SHP77 treated with DMSO at 0.1 percent for 48 hours (cell line): Measurements from ENCODE around the gene MN1.

ENCODE experiments used
- DNase-seq: peaks from one replicate; lab custom pipeline; 2025; lab: John Stamatoyannopoulos, UW

The MN1 gene

DNA sequence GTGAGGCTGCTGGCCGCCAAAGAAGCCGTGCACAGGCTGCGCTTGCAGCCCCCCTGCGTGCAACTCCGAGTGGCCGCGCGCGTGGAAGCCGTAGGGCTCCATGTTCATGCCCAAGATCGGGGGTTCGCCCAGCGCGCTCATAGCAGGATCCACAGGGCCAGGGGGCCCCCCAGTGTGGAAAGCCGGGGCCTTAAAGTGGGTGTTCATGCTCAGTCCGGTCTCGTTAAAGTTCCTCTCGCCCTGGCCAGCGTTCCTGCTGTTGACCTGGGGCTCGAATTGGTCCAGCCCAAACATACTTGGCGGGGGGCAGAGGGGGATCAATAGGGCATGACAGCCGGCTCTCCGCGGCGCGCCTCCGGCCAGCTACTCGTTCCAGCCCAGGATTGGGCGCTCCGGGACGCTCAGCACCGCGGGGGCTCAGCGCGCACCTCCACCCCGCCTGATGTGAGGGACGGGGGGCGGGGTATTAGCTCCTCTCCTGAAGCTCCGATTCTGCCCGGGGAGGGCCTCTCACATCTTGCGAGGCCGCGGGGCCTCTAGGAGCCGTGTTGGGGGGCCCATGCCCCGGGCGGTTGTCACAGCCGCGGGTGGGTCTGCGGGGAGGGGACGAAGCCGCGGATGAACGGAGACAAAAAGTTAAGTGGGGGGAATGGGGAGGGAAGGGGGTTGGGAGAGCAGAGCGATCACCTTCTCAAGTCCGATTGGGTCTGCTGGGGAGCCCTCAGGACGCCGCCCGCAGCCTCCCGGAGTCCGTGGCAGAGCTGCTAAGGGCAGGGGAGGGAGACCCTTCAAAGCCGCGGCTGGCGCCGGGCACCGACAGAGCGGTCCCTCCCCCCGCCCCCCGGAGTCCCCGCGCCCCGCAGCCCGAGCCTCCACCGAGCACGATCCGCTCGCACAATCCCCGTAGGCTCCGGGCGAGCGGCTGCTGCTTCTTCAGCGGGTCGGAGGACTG is 1.0 kb downstream of the MN1 start:
- DNase-seq, result no peak

DNA sequence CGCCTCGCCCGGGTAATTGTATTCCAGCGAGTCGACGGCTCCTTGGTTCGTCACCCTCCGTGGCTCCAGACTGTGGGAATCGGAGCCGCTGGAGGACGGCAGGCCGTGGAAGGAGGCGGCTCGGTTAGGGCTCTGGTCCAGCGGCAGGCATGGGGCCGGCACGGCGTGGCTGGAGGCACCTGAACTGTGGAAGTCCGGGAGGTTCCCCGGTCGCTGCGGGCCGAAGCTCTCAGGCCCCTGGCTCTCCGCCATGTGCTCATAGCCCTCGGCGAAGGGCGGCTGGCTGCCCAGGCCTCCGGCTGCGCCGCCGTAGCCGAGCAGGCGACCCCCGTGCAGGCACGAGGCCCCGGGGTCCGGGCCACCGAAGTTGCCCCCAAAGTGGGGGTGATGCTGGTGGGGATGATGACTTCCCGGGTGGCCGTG is 1.7 kb downstream of the MN1 start:
- no peak for DNase-seq

DNA sequence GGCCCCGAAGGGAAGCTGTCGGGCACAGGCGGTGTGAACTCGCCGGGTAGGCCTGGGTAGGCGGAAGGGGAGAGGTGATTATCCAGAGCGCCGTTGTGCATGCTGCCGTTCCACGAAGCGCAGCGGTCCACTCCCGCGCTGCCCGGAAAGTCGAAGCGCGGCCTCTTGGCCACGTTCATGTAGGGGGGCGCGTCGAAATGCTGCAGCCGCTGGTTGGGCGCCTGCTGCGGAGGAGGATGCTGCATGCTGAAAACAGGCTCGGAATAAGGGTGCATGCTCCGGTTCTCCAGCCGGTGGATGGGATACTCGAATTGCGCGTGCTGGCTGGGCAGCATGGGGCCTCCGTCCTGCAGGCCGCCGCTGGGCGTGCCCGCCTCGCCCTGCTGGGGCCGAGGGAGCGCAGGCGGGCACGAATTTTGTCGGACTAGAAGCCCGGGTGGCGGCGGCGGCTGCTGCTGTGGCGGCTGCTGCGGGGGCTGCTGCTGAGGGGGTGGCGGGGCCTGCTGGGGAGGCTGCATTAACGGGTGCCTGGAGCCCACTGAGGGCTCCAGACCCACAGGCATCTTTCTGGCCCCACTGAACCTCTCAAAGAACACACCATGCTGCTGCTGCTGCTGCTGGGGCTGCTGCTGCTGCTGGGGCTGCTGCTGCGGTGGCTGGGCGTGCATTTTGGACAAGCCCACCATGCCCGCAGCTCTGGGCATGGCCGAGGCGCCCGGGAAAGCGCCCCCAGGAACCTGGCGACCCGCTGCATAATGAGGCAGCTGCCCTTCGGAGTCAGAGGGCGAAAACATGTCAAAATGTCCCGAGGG is 2.3 kb downstream of the MN1 start:
- DNase-seq, result no peak

DNA sequence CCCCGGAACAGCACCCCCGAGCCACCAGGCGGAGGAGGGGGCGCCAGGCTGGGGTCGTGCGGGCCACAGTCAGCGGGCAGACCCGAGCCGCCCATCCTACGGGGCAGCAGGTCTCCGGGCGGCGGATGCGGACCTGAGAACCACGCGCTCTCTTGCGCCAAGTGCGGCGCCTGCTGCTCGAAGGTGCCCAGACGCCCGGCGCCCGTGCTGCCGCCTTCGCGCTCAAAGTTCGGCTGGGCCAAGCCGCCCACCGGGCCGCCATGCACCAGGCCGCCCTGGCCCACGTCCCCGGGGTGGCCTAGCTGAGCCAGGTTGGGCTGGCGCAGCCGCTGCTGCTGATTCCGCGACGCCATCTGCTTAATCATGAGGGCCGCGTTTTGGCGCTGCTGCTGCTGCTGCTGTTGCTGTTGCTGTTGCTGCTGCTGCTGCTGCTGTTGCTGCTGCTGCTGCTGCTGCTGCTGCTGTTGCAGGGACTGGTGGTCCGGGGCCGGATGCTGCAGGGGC is 3.0 kb downstream of the MN1 start:
- DNase-seq, result no peak

DNA sequence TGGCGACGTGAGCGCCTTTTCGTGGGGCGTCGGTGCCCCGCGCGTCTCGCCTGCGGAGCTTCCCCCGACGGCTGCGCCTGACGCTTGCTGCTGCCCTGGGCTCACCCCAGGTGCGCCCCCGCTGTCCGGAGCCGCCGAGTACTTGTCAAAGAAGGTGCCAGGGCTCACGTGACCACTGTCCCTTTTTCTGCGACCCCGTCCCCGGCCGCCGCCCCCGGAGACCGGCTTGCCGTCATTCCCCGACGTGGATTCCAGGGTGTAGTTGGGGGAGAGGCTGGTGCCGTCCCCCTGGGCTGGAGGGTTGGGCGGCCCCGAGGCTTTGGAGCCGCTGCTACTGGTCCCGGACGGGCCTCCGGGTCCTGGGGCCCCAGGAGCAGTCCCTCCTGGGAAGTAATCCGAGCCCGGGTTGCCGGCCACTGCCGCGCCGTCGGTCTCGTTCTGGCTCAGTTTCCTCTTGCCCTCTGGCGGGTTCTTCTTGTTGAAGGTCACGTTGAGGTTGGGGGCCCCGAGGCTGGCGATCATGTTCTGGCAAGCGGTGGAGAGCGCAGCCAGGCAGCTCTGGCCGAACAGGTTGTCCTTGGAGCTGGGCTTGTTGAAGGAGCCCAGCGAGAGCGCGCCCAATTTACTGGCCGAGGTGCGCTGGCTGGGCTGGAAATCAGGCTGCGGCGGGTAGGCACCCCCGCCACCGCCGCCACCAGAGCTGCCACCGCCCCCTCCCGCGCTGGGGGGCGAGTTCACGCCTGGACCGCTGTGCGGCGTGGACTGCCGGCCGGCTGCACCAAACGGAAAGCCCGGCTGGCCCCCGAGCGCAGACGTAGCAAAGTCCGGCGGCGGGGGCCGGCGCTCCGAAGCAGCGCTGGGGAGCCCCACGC is 3.8 kb downstream of the MN1 start:
- DNase-seq, result no peak

DNA sequence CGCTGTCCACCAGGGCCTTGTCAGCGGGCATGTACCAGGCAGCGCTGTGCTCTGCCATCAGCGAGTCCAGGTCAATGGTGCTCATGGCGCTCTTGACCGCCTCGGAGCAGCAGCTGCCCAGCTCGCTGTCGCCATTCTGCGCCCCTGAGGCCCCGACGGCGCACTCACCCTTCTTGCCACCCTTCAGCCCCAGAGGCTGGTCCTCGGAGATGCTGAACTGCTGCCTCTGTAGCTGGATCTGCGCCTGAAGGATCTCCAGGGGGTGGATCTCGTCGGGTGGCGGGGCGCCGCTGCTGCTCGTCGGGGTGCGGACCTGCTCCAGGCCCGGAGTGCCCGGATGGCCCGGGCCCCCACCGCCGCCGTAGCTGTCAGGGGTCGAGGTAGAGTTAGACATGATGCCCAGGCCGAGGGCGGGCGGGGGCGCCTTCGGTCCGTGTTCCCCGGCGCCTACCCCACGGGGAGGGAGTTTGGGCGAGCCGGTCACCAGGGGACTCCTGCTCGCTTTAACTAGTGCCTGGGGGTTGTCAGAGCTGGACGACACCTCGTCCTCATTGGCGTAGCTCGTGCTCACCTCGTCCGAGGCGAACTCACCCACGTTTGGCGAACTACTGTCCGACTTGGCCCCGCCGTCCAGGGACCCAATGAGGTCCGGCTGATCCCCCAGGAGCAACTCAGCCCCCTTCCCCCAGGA is 4.6 kb downstream of the MN1 start:
- DNase-seq, result no peak

DNA sequence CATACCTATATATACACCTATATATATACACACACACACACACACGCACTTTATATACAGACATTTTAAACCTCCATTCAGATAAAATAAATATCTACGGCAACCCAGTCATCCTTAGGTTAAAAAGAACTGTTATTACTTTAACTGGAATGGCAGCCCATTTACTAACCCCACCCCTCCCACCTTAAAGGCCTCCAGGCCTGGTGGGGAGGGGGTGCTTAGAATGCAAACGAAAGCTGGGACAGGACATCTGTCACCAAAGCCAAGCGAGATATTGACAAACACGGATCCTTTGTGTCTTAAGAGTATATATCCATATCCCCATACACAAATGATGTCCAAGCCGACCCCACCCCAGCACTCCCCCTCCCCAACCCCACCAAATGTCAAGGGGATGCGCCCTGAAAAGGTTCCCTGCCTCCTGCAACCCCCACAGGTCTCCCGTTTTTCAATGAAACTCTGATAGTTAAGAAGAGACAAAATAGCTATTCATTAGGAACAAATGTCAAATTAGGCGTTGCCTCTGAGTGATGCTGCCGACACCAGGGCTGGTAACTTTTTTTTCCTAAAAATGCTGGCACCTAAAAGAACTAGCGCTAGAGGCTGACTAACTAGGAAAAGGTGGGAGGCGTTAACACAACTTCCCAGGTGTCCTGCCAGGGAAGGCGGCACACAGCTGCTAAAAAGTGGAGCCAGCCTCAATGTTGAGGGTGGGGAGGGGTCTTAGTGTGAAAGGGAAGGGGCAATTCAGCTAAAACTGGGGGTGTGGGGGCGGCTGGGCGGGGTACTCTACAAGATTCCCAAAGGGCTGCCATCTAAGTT is 5.6 kb downstream of the MN1 start:
- no peak for DNase-seq

DNA sequence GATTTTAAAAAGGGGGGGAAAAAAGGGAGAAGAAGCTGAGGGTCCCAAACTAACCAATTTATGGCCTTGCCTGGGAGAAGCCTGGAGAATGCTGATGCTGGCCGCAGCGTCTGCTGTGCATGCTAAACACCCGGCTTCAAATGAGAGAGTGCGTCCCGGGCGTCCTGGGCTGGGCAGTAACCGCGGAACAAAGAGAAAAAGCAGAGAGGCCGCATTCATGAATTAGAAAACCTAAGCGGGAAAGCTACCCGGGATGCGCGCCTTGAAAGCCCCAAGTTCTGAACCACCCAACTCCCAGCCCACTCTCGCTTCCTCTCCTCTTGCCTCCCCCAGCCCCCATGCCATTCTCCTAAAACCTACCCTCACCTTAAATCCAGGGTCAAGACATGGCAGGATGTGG is 6.5 kb downstream of the MN1 start:
- DNase-seq, result no peak

DNA sequence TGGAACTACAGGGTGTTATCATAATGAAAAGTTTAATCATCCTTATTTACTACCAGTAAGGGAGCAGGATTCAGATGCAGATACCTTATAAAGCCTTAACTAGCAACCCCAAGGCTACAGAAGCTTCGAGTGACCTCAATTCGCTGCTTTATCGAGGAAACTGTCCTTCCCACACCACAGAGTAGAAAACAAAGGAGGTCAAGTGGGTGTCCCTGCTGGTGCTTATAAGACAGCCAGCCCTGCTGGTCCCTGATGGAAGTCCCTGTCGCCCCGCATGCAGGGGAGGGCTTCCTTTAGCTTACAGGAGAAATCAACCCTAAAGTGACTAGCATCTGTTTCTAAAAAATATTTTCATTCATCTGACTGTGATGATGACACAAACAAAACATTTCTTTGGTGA is 7.3 kb downstream of the MN1 start:
- no peak for DNase-seq

DNA sequence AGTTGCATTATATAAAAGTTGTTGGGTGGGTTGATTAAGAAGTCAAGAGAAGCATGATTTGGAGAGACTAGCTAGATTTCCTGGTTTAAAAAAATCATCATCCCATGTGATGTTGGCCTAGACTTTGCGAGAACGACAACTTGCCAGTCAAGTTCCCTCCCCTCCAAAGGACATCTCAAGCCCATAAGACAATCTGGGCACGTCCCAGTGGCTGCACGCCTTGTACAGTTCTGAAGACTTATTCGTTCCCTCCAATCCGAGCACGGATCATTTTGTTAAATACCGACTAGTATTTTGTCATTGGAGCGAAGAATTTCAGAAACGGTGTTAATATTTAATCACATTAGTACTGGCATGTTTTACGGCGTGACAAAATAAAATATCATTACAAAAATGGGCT is 8.0 kb downstream of the MN1 start:
- no peak for DNase-seq

DNA sequence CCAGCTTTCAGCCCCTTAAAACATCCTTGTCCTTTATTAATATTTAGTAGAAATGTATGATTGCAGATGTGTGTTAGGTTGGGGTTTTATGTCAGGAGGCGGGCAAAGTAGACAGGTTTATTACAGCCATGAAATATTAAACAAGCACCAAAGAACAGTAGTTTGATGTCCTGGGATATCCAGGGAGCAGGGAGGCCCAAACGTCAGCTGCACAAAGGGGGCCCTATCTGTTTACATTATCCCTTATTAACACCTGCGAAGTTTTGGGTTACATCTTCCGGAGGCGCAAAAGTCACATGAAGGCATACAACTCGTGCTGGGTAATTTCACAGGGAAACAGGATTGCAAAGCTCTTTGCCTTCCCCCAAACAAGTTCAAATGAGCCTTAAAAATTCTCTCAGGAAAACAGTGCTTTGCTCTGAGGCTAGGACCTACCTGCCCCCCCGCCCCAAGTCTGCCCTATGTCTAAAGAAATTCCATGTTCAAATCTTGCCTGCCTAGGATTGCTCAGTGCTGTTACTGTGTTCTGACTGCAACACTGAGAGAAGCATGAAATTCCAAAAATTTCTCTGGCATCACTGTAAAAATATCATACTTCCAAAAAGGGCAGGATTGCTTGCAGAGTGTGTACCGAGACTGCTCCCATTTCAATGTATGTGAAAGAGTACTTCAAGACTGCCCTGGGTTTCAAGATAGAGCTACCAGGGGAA is 8.9 kb downstream of the MN1 start:
- no peak for DNase-seq

DNA sequence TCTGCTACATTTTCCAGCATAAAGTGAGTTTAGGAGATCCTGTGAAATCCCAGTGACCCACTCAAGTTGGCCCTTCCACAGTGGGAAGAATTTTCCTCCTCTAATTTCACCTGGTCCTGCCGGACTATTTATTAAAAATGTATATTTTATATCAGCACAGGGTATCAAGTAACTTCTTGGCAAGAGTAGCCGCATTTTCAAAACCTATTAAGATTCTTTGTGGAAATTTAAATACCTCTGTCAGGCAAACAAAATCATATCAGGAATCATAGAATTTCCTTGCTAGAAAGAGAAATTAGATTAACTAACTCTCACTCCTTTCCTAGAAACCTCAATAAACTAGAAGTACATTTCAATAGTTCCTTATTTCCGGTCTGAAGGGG is 9.7 kb downstream of the MN1 start:
- no peak for DNase-seq

DNA sequence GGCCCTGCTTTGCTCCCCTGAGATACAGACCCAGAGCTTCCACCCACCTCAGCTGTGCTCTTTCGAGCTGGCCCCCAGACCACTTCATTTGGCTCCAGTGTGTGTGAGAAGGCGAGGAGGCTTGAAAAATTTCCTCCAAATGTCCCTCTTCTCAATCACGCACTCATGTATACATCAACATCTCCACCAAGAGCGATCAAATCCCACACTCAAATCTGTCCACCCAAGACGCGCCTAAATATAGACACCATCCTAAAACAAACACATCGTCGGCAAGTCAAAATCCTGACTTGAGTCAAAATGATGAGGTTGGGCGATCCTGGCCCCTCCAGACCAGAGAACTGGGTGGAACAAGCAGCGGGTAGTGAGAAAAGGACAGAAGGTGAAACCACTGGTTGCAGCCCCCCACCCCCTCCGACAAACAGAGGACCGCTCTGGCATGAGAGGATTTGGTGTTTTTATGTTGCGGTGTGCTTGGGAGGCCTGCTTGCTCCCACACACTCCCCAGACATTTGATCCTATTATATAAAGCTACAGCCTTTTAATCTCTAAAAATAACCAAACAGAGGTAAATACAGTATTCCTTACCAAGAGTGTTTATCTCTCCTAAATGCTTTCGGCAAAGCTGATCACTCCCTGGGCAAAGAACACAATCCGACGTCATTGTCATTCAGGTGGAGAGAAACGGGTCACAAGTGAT is 10.2 kb downstream of the MN1 start:
- DNase-seq, result no peak

DNA sequence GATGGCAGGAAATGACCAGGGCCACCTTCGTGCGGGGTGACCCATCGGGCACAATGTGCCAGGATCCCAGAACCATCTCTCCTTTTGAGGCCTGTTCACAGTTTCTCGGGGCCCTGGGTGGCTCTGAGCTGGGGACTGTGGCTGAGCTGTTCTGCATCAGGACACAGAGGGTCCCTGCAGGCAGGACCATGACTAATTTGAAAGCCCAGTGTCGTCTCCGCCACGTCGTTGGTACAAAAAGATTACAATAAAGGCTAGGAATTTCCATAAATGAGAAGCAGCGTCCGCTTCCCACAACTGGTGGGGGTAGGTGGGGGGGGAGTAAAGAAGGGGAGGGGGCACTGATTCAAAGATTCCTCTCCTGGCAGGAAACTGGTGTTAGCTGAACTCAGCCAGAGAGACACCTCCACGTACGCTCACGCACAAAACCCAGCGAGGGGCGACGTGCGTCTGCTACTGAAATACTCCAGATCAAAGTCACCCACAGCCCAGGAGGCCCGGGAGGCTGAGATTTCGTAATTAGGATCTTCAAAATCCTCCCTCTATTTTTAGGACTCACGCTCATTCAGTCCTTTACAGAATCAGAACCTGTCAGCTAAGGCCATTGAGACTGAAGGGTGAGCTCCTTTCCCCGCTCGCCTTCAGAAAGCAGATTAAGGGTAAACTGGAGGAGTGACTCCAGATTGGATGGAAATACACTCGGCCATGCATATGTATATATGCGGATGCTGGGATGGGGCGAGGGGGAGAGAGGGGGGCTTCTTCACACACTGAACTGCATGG is 11.0 kb downstream of the MN1 start:
- no peak for DNase-seq

DNA sequence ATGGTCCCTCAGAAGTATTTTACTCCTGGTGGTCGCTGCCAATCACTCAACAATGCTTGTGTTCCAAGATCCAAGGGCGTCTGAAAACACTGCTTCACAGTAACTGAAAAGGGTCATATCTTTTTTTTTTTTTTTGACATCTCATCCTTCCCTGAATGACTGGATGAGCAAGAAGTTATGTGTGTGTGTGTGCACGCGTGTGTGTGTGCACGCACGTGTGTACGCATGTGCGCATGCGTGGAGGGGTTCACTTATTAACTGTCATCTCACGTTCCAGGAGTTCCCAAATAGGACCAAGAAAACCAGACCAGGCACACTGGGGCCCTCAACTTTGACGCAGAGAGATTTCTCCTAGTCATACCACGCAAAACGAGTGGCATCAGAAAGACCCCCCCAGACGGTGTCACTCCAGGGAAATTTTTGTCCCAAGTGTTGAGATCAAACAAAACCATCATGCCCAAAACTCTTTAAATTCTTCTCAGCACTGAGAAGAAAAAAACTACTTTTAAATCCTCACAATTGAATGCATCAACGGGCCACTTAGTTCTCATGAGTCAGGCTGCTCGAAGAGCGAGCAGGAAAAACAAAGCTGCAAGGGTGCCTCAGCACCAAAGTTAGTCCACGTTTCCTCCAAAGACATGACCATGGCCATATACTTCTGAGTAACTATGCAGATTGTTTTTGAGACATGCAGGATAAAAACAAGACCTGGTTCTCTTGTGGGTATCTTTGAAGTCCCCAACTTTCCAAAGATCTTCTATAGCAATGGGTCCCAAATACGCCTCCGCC is 12.9 kb downstream of the MN1 start:
- DNase-seq, result no peak

DNA sequence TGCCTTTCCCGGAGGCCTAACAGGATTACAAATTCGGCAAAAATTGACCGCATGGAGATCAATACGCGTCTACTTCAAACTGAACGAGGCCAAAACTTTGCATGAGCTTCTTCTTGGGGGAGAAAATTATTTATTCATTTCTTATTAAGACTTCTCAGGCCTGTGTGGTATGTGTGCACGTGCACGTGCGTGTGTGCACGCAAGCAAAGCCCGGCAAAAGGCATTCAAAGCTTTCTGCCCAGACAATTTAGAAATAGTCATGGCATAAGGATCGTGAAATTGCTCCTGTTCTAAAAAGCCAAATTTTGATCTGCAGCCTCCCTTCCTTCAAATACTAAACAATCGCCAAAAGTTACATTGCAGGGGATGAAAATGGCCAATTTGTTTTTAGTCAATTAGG is 14.6 kb downstream of the MN1 start:
- no peak for DNase-seq

DNA sequence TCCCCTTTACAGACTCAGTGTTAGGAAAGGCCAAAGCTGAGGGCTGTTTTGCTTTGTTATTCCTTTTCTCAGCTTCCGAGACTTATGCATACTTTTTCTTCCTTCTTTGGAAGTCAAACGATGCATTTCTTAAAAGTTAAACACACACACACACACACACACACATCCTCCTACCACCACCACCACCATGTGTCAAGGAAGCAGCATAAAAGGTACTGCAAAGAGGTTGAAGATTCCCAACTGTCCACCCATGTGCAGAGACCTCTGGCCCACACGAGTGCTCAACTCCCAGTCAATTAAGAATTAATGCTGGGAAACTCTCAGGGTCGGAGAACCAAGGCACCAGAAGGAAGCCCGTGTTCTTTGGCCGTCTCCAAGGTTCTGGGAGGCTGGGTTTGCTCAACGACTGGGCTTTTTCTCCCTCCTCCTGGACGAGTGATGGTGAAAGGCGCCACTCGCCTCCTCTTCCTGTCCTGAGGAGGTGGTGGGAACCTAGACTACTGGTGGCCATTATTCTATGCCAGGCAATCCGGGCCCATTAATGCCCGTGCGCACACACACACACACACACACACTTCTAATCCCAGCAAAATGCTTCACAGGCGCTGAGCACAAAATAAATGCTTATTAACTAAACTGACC is 15.1 kb downstream of the MN1 start:
- DNase-seq, result no peak
